ENCODE measurements around the gene SLCO4A1.

Gene SLCO4A1

GRCh38 chr20:62653951-62654685, 11.8 kb downstream of the SLCO4A1 start:
- no peak overlapping the region for H3K27ac ChIP-seq (ENCODE audit: low read depth, low read length, severe bottlenecking)
- H3K4me1 ChIP-seq (ENCODE audit: control insufficient read depth, insufficient read depth, low read length, poor library complexity, severe bottlenecking), result peaks cover 4% of the 10 kb centered on the region
- H3K9me3 ChIP-seq (ENCODE audit: control insufficient read depth, low read length), result no peaks in the 10 kb centered on the region
- WGBS, 2 experiments (ENCODE audit: insufficient coverage in 2 of 2), result 94 to 95% methylated on average over 19 to 24 of the region's 24 CpGs
- no peak overlapping the region for H3K4me3 ChIP-seq (ENCODE audit: extremely low read depth, insufficient read depth, low read length, poor library complexity, severe bottlenecking)
- no peaks in the 10 kb centered on the region for H3K36me3 ChIP-seq (ENCODE audit: control insufficient read depth, insufficient read depth, low read length)

DNA sequence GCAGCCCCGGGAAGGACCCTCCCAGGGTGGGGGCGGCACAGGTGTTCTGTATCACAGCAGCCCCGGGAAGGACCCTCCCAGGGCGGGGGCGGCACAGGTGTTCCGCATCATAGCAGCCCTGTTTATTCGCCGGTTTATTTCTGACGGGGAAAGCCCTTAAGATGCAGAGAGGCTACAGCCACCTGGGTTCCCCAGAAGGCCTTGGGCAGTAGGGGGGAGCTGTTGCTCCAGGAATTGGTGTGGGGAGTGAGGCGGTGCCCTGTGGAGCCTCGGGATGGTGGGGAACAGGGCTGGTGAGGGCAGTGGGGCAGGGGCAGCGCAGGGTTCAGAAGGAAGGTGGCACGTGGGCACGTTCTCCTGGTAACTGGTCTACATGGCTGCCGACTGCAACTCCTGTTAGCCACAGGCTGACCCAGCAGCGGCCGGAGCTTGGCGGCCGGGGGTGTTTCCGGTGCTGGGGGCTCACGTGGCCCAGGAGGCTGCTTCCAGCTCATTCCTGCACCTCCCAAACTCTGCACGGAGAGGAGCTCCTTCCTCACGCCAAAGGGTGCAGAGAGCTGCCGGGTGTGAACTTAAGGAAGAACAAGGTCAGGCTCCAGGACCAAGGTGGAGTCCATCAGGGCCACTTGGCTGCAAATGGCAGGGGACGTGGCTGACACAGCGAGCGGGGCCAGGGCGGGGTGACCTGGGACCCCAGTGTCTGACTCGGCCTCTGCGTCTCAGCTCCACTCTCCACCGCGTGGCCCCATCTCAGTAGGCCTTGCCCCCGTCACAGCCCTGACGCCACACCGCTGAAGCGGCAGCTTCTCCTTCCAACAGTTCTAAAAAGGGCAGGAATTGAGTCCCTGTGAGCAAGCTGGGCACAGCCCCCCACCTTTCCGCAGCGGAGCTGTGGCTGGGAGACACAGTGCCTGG, 13.2 kb downstream of the SLCO4A1 start:
- Histone ChIP-seq H3K36me3 (ENCODE audit: control insufficient read depth, insufficient read depth, low read length) (no peaks in the 10 kb centered on the region), H3K4me1 (ENCODE audit: control insufficient read depth, insufficient read depth, low read length, poor library complexity, severe bottlenecking) (peaks cover 4% of the 10 kb centered on the region), H3K9me3 (ENCODE audit: control insufficient read depth, low read length) (no peaks in the 10 kb centered on the region), H3K27ac (ENCODE audit: low read depth, low read length, severe bottlenecking) (no peak overlapping the region), H3K4me3 (ENCODE audit: extremely low read depth, insufficient read depth, low read length, poor library complexity, severe bottlenecking) (no peak overlapping the region)
- WGBS, 2 experiments (ENCODE audit: insufficient coverage in 2 of 2), result 90 to 94% methylated on average over 31 to 35 of the region's 38 CpGs

- H3K9me3 ChIP-seq (ENCODE audit: control insufficient read depth, low read length), result no peaks in the 10 kb centered on the region
- H3K4me1 ChIP-seq (ENCODE audit: control insufficient read depth, insufficient read depth, low read length, poor library complexity, severe bottlenecking), result peaks cover 4% of the 10 kb centered on the region
- no peaks in the 10 kb centered on the region for H3K36me3 ChIP-seq (ENCODE audit: control insufficient read depth, insufficient read depth, low read length)
- 87 to 92% methylated on average over 27 to 35 of the region's 39 CpGs for WGBS, 2 experiments (ENCODE audit: insufficient coverage in 2 of 2)
- H3K27ac ChIP-seq (ENCODE audit: low read depth, low read length, severe bottlenecking), result no peak overlapping the region
- no peak overlapping the region for H3K4me3 ChIP-seq (ENCODE audit: extremely low read depth, insufficient read depth, low read length, poor library complexity, severe bottlenecking)
Observed at GRCh38 chr20:62656197-62656918, 14.1 kb downstream of the SLCO4A1 start.

DNA sequence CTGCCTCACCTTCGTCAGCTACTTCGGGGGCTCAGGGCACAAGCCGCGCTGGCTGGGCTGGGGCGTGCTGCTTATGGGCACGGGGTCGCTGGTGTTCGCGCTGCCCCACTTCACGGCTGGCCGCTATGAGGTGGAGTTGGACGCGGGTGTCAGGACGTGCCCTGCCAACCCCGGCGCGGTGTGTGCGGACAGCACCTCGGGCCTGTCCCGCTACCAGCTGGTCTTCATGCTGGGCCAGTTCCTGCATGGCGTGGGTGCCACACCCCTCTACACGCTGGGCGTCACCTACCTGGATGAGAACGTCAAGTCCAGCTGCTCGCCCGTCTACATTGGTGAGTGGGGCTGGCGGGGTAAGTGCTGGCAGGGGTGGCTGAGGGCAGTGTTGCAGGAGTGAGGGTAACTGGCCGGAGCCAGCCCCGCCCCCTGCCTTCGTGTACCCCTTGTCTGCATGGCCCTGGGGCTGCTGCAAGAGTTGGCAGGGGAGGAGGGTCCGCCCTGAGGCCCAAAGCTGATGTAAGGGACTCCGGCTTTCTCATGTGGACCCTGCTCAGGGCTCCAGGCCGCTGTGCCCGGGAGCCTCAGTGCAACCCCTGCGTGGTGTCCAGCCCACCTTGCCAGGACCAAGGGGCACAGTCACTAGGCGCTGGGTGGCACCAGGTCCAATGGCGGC, 14.8 kb downstream of the SLCO4A1 start:
- H3K27ac ChIP-seq (ENCODE audit: low read depth, low read length, severe bottlenecking), result no peak overlapping the region
- no peaks in the 10 kb centered on the region for H3K36me3 ChIP-seq (ENCODE audit: control insufficient read depth, insufficient read depth, low read length)
- no peaks in the 10 kb centered on the region for H3K9me3 ChIP-seq (ENCODE audit: control insufficient read depth, low read length)
- WGBS, 2 experiments (ENCODE audit: insufficient coverage in 2 of 2), result 94 to 95% methylated on average over 37 of the region's 37 CpGs
- peaks cover 3% of the 10 kb centered on the region for H3K4me1 ChIP-seq (ENCODE audit: control insufficient read depth, insufficient read depth, low read length, poor library complexity, severe bottlenecking)
- no peak overlapping the region for H3K4me3 ChIP-seq (ENCODE audit: extremely low read depth, insufficient read depth, low read length, poor library complexity, severe bottlenecking)

GRCh38 chr20:62657589-62657942, 15.3 kb downstream of the SLCO4A1 start:
- H3K9me3 ChIP-seq (ENCODE audit: control insufficient read depth, low read length), result no peaks in the 10 kb centered on the region
- no peaks in the 10 kb centered on the region for H3K4me1 ChIP-seq (ENCODE audit: control insufficient read depth, insufficient read depth, low read length, poor library complexity, severe bottlenecking)
- no peak overlapping the region for H3K27ac ChIP-seq (ENCODE audit: low read depth, low read length, severe bottlenecking)
- 93 to 97% methylated on average over 7 of the region's 7 CpGs for WGBS, 2 experiments (ENCODE audit: insufficient coverage in 2 of 2)
- H3K36me3 ChIP-seq (ENCODE audit: control insufficient read depth, insufficient read depth, low read length), result no peaks in the 10 kb centered on the region
- no peak overlapping the region for H3K4me3 ChIP-seq (ENCODE audit: extremely low read depth, insufficient read depth, low read length, poor library complexity, severe bottlenecking)

DNA sequence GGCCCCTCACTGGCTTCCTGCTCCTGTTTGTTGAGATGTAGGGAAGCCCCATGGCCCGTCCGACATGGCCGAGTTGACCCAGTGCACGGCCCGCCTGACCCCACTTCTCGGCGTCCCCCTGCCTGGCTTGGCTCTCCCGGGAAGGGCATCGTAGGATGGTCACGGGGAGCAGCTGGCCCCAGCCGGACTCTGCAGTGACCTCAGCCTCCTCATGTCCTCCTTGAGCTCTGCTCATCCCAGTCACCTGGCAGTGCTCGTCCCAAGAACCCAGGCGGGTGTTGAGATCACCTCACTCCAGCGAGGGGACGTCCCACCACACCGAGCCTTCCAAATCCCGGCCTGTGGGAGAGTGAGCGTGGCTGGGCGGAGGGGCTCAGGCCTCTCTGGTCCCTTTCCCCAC, 15.7 kb downstream of the SLCO4A1 start:
- Histone ChIP-seq H3K36me3 (ENCODE audit: control insufficient read depth, insufficient read depth, low read length) (no peaks in the 10 kb centered on the region), H3K4me1 (ENCODE audit: control insufficient read depth, insufficient read depth, low read length, poor library complexity, severe bottlenecking) (no peaks in the 10 kb centered on the region), H3K27ac (ENCODE audit: low read depth, low read length, severe bottlenecking) (no peak overlapping the region), H3K4me3 (ENCODE audit: extremely low read depth, insufficient read depth, low read length, poor library complexity, severe bottlenecking) (no peak overlapping the region), H3K9me3 (ENCODE audit: control insufficient read depth, low read length) (no peaks in the 10 kb centered on the region)
- WGBS, 2 experiments (ENCODE audit: insufficient coverage in 2 of 2), result 84 to 88% methylated on average over 18 to 19 of the region's 19 CpGs

DNA sequence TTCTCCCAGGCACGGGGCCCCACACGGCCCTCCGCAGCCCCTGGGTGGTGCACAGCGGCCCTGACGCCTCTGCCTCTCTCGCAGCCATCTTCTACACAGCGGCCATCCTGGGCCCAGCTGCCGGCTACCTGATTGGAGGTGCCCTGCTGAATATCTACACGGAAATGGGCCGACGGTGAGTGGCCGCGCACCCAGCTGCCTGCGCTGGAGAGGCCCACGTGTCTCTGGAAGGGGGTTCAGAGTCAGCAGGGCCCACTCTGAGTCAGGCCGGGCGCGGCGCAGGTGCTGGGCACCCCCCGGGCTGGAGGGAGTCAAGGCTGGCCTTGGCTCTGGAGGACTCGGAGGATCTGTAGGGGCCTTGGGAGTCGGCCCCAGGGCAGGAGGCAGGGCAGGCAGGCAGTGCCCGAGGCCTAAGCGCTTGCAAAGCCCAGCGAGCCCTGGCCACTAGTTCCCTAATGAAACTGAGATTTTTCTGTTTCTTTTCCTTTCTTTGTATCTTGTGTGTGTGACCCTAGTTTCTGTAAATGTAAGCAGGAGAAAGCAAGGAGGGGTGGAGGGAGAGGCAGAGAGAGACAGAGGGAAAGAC, 16.4 kb downstream of the SLCO4A1 start:
- 91 to 96% methylated on average over 22 to 23 of the region's 25 CpGs for WGBS, 2 experiments (ENCODE audit: insufficient coverage in 2 of 2)
- Histone ChIP-seq H3K36me3 (ENCODE audit: control insufficient read depth, insufficient read depth, low read length) (no peaks in the 10 kb centered on the region), H3K4me3 (ENCODE audit: extremely low read depth, insufficient read depth, low read length, poor library complexity, severe bottlenecking) (no peak overlapping the region), H3K9me3 (ENCODE audit: control insufficient read depth, low read length) (no peaks in the 10 kb centered on the region), H3K27ac (ENCODE audit: low read depth, low read length, severe bottlenecking) (no peak overlapping the region), H3K4me1 (ENCODE audit: control insufficient read depth, insufficient read depth, low read length, poor library complexity, severe bottlenecking) (no peaks in the 10 kb centered on the region)

- Histone ChIP-seq H3K4me1 (ENCODE audit: control insufficient read depth, insufficient read depth, low read length, poor library complexity, severe bottlenecking) (no peaks in the 10 kb centered on the region), H3K27ac (ENCODE audit: low read depth, low read length, severe bottlenecking) (no peak overlapping the region), H3K36me3 (ENCODE audit: control insufficient read depth, insufficient read depth, low read length) (no peaks in the 10 kb centered on the region), H3K4me3 (ENCODE audit: extremely low read depth, insufficient read depth, low read length, poor library complexity, severe bottlenecking) (no peak overlapping the region), H3K9me3 (ENCODE audit: control insufficient read depth, low read length) (no peaks in the 10 kb centered on the region)
- WGBS, 2 experiments (ENCODE audit: insufficient coverage in 2 of 2), result 88 to 93% methylated on average over 24 to 29 of the region's 29 CpGs
Observed at GRCh38 chr20:62659488-62660239, 17.4 kb downstream of the SLCO4A1 start.

DNA sequence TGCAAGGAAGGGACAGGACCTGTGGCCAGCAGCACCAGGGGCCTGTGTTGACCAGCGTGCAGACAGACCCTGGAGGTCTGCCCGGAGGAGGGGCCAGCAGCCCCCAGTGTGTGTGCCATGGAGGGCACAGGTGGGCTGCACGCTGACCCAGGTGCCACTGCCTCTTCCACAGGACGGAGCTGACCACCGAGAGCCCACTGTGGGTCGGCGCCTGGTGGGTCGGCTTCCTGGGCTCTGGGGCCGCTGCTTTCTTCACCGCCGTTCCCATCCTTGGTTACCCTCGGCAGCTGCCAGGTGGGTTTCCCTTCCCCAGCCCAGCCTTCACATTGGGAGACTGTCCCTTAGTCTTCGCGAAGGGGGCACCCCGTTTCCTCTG, 17.9 kb downstream of the SLCO4A1 start:
- no peak overlapping the region for H3K27ac ChIP-seq (ENCODE audit: low read depth, low read length, severe bottlenecking)
- WGBS, 2 experiments (ENCODE audit: insufficient coverage in 2 of 2), result 93 to 98% methylated on average over 15 of the region's 15 CpGs
- no peaks in the 10 kb centered on the region for H3K4me1 ChIP-seq (ENCODE audit: control insufficient read depth, insufficient read depth, low read length, poor library complexity, severe bottlenecking)
- H3K36me3 ChIP-seq (ENCODE audit: control insufficient read depth, insufficient read depth, low read length), result no peaks in the 10 kb centered on the region
- no peaks in the 10 kb centered on the region for H3K9me3 ChIP-seq (ENCODE audit: control insufficient read depth, low read length)
- no peak overlapping the region for H3K4me3 ChIP-seq (ENCODE audit: extremely low read depth, insufficient read depth, low read length, poor library complexity, severe bottlenecking)
